IPS DF 19.7 (cell line): ENCODE data around the gene SSTR5.
"Not testable (repeated sequence)": the region's sequence is repeated elsewhere in the genome, so short reads cannot be mapped to it uniquely, and the experiment has no call there.

Experiments used
- DNase-seq: peaks from one replicate; pipeline ENCODE4 v3.0.0-alpha.2; 2013; ENCODE audit warnings: low read depth, low spot score

The SSTR5 gene

GRCh38 chr16:1090620-1091587, 18.4 kb downstream of the SSTR5 start:
- DNase-seq = no peak

- DNase-seq = no peak
Measured at GRCh38 chr16:1091992-1092552, 19.5 kb downstream of the SSTR5 start.

GRCh38 chr16:1092685-1093283, 20.2 kb downstream of the SSTR5 start:
- DNase-seq = not testable (repeated sequence)

GRCh38 chr16:1093284-1094123, 21.0 kb downstream of the SSTR5 start:
- DNase-seq = peak; percentile 15

GRCh38 chr16:1094124-1094479, 21.6 kb downstream of the SSTR5 start:
- no peak for DNase-seq

GRCh38 chr16:1094601-1095449, 22.3 kb downstream of the SSTR5 start:
- no peak for DNase-seq

- no peak for DNase-seq
Measured at GRCh38 chr16:1095450-1096168, 23.1 kb downstream of the SSTR5 start.

GRCh38 chr16:1096169-1097082, 23.9 kb downstream of the SSTR5 start, which contains the start of gene C1QTNF8:
Gene C1QTNF8 (minus strand): TSS chr16:1096244. CDS start chr16:1094922, 1,322 bp downstream.
- no peak for DNase-seq

- DNase-seq = no peak
Measured at GRCh38 chr16:1097156-1097555, 24.6 kb downstream of the SSTR5 start.

GRCh38 chr16:1097800-1098199, 25.3 kb downstream of the SSTR5 start:
- DNase-seq = no peak

GRCh38 chr16:1098266-1098991, 25.9 kb downstream of the SSTR5 start:
- DNase-seq = no peak

- no peak for DNase-seq
Measured at GRCh38 chr16:1099189-1100083, 26.9 kb downstream of the SSTR5 start.

- DNase-seq = no peak
Measured at GRCh38 chr16:1100084-1100800, 27.7 kb downstream of the SSTR5 start.

- DNase-seq = no peak
Measured at GRCh38 chr16:1101133-1101532, 28.6 kb downstream of the SSTR5 start.

- DNase-seq = no peak
Measured at GRCh38 chr16:1101573-1102332, 29.2 kb downstream of the SSTR5 start.

- DNase-seq = no peak
Measured at GRCh38 chr16:1102333-1102700, 29.8 kb downstream of the SSTR5 start.
